Endothelial cell of umbilical vein (primary cell): Measurements from ENCODE around the gene YTHDF2. TPM values are rescaled to one million over a fixed set of nuclear protein-coding genes. Genes with fewer than 3 reads are reported as not detected.
A peak's percentile ranks its signal among the peaks of the same experiment; 100 is the strongest.

ENCODE experiments used
- BruUV-seq: library from RNA; stranded (reverse); fragments of 400-500 nt; replicated peaks from 2 replicates; lab custom pipeline; 2021; lab: Mats Ljungman, UMichigan
- CTCF ChIA-PET: fragments of 300-600, 350-600 bp; sonication (Branson Sonifier 250); formaldehyde crosslinking; loops from one replicate; lab custom pipeline; 2021; ENCODE audit warnings: antibody characterized with exemption, inconsistent platforms; lab: Charles Lee
- POLR2A ChIA-PET: fragments of 300-600, 350-600 bp; sonication (Branson Sonifier 250); formaldehyde crosslinking; loops from one replicate; lab custom pipeline; 2021; ENCODE audit warnings: antibody characterized with exemption, inconsistent platforms; lab: Charles Lee
- DNase-seq: peaks from one replicate; pipeline ENCODE4 v3.0.0-alpha.2; 2011; ENCODE audit warnings: low read depth, low spot score
- FAIRE-seq: peaks from 2 replicates; lab custom pipeline; 2011; peaks lifted over from hg19 to GRCh38; lab: Jason Lieb, UNC
- H2AFZ ChIP-seq: 2 replicates; pipeline ENCODE4 v1.6.0; 2012; ENCODE audit warnings: low read depth, low read length, control low read depth, inconsistent platforms
- H3K27ac ChIP-seq: 2 replicates; pipeline ENCODE4 v1.5.1; 2011; ENCODE audit warnings: low read depth, mild to moderate bottlenecking, control low read depth, low read length, moderate library complexity; ENCODE audit not compliant: insufficient read depth
- H3K27me3 ChIP-seq, 2 experiments: 2 replicates each; pipeline versions ENCODE4 v1.6.0 to v1.6.1; 2011; ENCODE audit warnings: low read length in 2 of 2, mixed read lengths in 1 of 2; ENCODE audit not compliant: control insufficient read depth in 2 of 2, insufficient read depth in 2 of 2
- H3K36me3 ChIP-seq, 2 experiments: 2 replicates in 1 of 2; 3 replicates in 1 of 2; pipeline ENCODE4 v1.5.1; 2011; ENCODE audit warnings: low read length in 2 of 2, mild to moderate bottlenecking in 1 of 2, moderate library complexity in 1 of 2; ENCODE audit not compliant: control insufficient read depth in 2 of 2, insufficient read depth in 2 of 2; ENCODE audit errors: extremely low read depth in 1 of 2
- H3K4me1 ChIP-seq: 3 replicates; pipeline ENCODE4 v1.5.1; 2011; ENCODE audit warnings: mild to moderate bottlenecking, low read length; ENCODE audit not compliant: control insufficient read depth, insufficient read depth; ENCODE audit errors: extremely low read depth
- H3K4me2 ChIP-seq: 2 replicates; pipeline ENCODE4 v1.6.1; 2011; ENCODE audit warnings: low read length, control low read depth, mixed read lengths; ENCODE audit not compliant: insufficient read depth
- H3K4me3 ChIP-seq, 3 experiments: fragments of 200-600 bp in 1 of 3; sonication (generic), shearing (Covaris generic) in 1 of 3; replicated peaks in 1 of 3; 2 replicates each; pipeline ENCODE4 v1.5.1; 2011 to 2016; ENCODE audit warnings: control low read depth in 3 of 3, low read length in 3 of 3, mild to moderate bottlenecking in 2 of 3, inconsistent platforms in 1 of 3, low read depth in 1 of 3, moderate library complexity in 1 of 3; ENCODE audit not compliant: insufficient read depth in 1 of 3
- H3K79me2 ChIP-seq: 2 replicates; pipeline ENCODE4 v1.6.0; 2012; ENCODE audit warnings: low read length, inconsistent platforms; ENCODE audit not compliant: control insufficient read depth, insufficient read depth
- H3K9ac ChIP-seq: replicated peaks from 2 replicates; pipeline ENCODE3; 2011; ENCODE audit warnings: low read length, control low read depth; ENCODE audit not compliant: insufficient read depth; ENCODE audit errors: extremely low read depth
- H3K9me1 ChIP-seq: replicated peaks from 3 replicates; pipeline ENCODE4 v1.6.0; 2011; ENCODE audit warnings: mild to moderate bottlenecking, low read length; ENCODE audit not compliant: control insufficient read depth, insufficient read depth; ENCODE audit errors: extremely low read depth
- H3K9me3 ChIP-seq: replicated peaks from 2 replicates; pipeline ENCODE4 v1.5.1; 2012; ENCODE audit warnings: low read length, inconsistent platforms; ENCODE audit not compliant: control insufficient read depth, insufficient read depth
- H4K20me1 ChIP-seq: replicated peaks from 2 replicates; pipeline ENCODE3; 2011; ENCODE audit warnings: mild to moderate bottlenecking, low read length; ENCODE audit not compliant: control insufficient read depth, insufficient read depth; ENCODE audit errors: extremely low read depth
- EZH2 ChIP-seq: IDR thresholded peaks from 2 replicates; pipeline ENCODE4 v1.6.1; 2012; ENCODE audit warnings: borderline replicate concordance, low read depth, mild to moderate bottlenecking, moderate library complexity, low read length, inconsistent platforms; ENCODE audit not compliant: severe bottlenecking
- FOS ChIP-seq: IDR thresholded peaks from 2 replicates; pipeline ENCODE4 v1.6.1; 2011; ENCODE audit warnings: mild to moderate bottlenecking, low read length, moderate library complexity, borderline replicate concordance; ENCODE audit not compliant: insufficient read depth
- GATA2 ChIP-seq: IDR thresholded peaks from 2 replicates; pipeline ENCODE4 v1.7.0; 2011; ENCODE audit warnings: low read depth, mild to moderate bottlenecking, moderate library complexity, mixed read lengths, low read length; ENCODE audit not compliant: insufficient read length, insufficient read depth
- JUN ChIP-seq: IDR thresholded peaks from 2 replicates; pipeline ENCODE4 v1.6.1; 2011; ENCODE audit warnings: borderline replicate concordance, low read depth; ENCODE audit not compliant: insufficient read length, insufficient read depth
- MYC ChIP-seq: IDR thresholded peaks from one replicate; pipeline ENCODE4 v1.6.1; 2011; ENCODE audit warnings: mild to moderate bottlenecking, low read depth, low read length
- POLR2A ChIP-seq: IDR thresholded peaks from 2 replicates; pipeline ENCODE4 v1.6.1; 2012; ENCODE audit warnings: low read depth, mild to moderate bottlenecking, control low read depth, low read length
- POLR2AphosphoS5 ChIP-seq: IDR thresholded peaks from 2 replicates; pipeline ENCODE4 v1.6.1; 2012; ENCODE audit warnings: low read depth, mild to moderate bottlenecking, control low read depth, low read length, moderate library complexity; ENCODE audit not compliant: insufficient read depth
- dilution Hi-C: fragments of 300-500 bp; cut with MboI; formaldehyde crosslinking; loops from one replicate; pipeline ENCODE4 v1.15.0; 2019; ENCODE audit warnings: low sequenced_read_pairs; ENCODE audit not compliant: extremely low pct_ligation_motif_present
- intact Hi-C: fragments of 100-400 bp; cut with micrococcal nuclease; formaldehyde crosslinking; loops from one replicate; pipeline ENCODE4 v1.10.0; 2022
- polyA plus RNA-seq, 4 experiments: library from polyadenylated mRNA; depleted of rRNA in 3 of 4; stranded (reverse) in 3 of 4; unstranded in 1 of 4; fragments of >200 nt; gene quantifications; 2 replicates each; pipeline versions ENCODE4 v1.2.1 to v1.2.3, GENCODE V29; 2011 to 2012; ENCODE audit warnings: missing spikeins in 1 of 4
- total RNA-seq: library from RNA; stranded (reverse); gene quantifications from 2 replicates; pipeline ENCODE4 v1.2.3, GENCODE V29; 2021
- TF ChIP-seq, protein P1 (sequence below): IDR thresholded peaks from 2 replicates; pipeline ENCODE4 v1.6.1; 2011; ENCODE audit not compliant: insufficient read depth, insufficient read length
- TF ChIP-seq, protein P2 (sequence below), 2 donors: IDR thresholded peaks; 1 replicate in 1 of 2; 2 replicates in 1 of 2; pipeline ENCODE4 v1.5.1; 2011; ENCODE audit warnings: low read length in 2 of 2, mild to moderate bottlenecking in 2 of 2, moderate library complexity in 2 of 2, control low read depth in 1 of 2, inconsistent platforms in 1 of 2, low read depth in 1 of 2; ENCODE audit not compliant: insufficient read depth in 1 of 2; ENCODE audit errors: extremely low read depth in 1 of 2

Gene YTHDF2
- total and polyA plus RNA-seq, 2 donors (not counting 3 experiments of a cell fraction or from before 2014, with no cell fraction given) = 72.4 to 105 TPM

DNA sequence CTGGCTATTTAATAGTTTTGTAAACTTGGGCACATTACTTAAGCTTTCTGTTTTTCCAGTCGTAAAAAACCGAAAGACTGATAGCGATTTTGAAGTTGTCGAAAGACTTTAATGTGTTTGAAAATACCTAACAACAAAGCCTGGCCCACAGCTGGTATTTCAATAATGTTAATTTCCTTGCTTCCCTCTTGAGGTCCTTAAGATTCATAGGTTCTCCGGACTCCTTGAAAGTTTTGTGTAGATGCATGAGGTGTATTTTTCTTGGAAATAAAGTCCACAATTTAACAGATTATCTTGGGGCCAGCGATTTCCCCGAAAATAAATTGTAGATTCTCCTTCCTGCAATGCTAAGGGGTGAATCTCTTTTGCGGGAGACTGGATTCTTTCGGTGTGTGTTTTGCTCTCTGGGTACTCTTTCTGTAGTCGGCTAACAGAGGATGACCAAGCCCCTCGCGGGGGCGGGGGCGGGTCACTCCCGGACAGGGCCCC lies 735 bp upstream of the YTHDF2 start:
- FAIRE-seq (peak; percentile 12), DNase-seq (no peak)
- Histone ChIP-seq H4K20me1 (no peaks in the 10 kb centered on the region), H3K27ac (peak overlapping the region; percentile 85), H3K36me3 (peaks cover 3 to 10% of the 10 kb centered on the region in 2 experiments), H3K4me3 (peak overlapping the region; percentile 21 to 38 (median 23)), H3K79me2 (peaks cover 42% of the 10 kb centered on the region), H3K9me3 (no peaks in the 10 kb centered on the region), H3K27me3 (no peaks in the 10 kb centered on the region), H3K9me1 (no peaks in the 10 kb centered on the region), H3K4me2 (peak overlapping the region; percentile 65), H3K9ac (peak overlapping the region; percentile 98), H2AFZ (peak overlapping the region; percentile 75), H3K4me1 (peaks cover 29% of the 10 kb centered on the region)
- intact Hi-C loops (loop anchor here (1.0 to 5.0 kb wide), 3 partner anchors 68 to 219 kb away; partner anchors contain the start of genes GMEB1 and RNU11), dilution Hi-C loops (no loop called here)
- TF ChIP-seq EZH2 = no peak
- TF ChIP-seq POLR2AphosphoS5 = no peak
- TF ChIP-seq MYC = no peak
- TF ChIP-seq POLR2A = no peak
- no peak for TF ChIP-seq JUN
- TF ChIP-seq, protein P1, sequence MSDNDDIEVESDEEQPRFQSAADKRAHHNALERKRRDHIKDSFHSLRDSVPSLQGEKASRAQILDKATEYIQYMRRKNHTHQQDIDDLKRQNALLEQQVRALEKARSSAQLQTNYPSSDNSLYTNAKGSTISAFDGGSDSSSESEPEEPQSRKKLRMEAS = no peak
- no peak for TF ChIP-seq FOS
- TF ChIP-seq, protein P2, sequence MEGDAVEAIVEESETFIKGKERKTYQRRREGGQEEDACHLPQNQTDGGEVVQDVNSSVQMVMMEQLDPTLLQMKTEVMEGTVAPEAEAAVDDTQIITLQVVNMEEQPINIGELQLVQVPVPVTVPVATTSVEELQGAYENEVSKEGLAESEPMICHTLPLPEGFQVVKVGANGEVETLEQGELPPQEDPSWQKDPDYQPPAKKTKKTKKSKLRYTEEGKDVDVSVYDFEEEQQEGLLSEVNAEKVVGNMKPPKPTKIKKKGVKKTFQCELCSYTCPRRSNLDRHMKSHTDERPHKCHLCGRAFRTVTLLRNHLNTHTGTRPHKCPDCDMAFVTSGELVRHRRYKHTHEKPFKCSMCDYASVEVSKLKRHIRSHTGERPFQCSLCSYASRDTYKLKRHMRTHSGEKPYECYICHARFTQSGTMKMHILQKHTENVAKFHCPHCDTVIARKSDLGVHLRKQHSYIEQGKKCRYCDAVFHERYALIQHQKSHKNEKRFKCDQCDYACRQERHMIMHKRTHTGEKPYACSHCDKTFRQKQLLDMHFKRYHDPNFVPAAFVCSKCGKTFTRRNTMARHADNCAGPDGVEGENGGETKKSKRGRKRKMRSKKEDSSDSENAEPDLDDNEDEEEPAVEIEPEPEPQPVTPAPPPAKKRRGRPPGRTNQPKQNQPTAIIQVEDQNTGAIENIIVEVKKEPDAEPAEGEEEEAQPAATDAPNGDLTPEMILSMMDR (IDR thresholded peaks at IDR 0.05; ENCODE audit: extremely low read depth in 1 of 2, insufficient read depth in 1 of 2, low read depth in 1 of 2, low read length in 2 of 2) = no peak
- no peak for TF ChIP-seq GATA2
- ChIA-PET CTCF (interaction anchor here (0.9 to 3.5 kb wide), 26 partner anchors 9 to 146 kb away, joined by 3 to 34 read pairs (median 5); partner anchors contain the start of genes GMEB1, RNU11 and TAF12), POLR2A (interaction anchor here (1.0 to 2.1 kb wide), 8 partner anchors 10 to 446 kb away, joined by 3 to 23 read pairs (median 8); partner anchors contain the start of genes GMEB1, RNU11, SRSF4 and TAF12)
- BruUV-seq = TSS peak; percentile 74
